GM04503 (cell line): ENCODE results near the gene KIR3DL3.
"Not testable (repeated sequence)": the region's sequence is repeated elsewhere in the genome, so short reads cannot be mapped to it uniquely, and the experiment has no call there.

Experiments used
- DNase-seq: peaks from one replicate; pipeline ENCODE4 v3.0.0-alpha.2; 2012; ENCODE audit warnings: low read depth

The KIR3DL3 gene

GRCh38 chr19:54782916-54783315 lies 58.7 kb downstream of the KIR3DL3 start:
- DNase-seq: not testable (repeated sequence)
